Ovary (tissue), 9 donors: ENCODE data around the gene PCDHB12. TPM values are rescaled to one million over a fixed set of nuclear protein-coding genes. Genes with fewer than 3 reads are reported as not detected.
"Not testable (repeated sequence)": the region's sequence is repeated elsewhere in the genome, so short reads cannot be mapped to it uniquely, and the experiment has no call there.

ENCODE experiments used
- DNase-seq, 5 donors: peaks; one replicate each; pipeline ENCODE4 v3.0.0-alpha.2; 2019 to 2020
- H3K27ac ChIP-seq, 2 donors: fragments of 200-600 bp; one replicate each; pipeline versions ENCODE4 v1.5.1 to v1.8.0; 2019 to 2022
- H3K27me3 ChIP-seq: fragments of 200-600 bp; one replicate; pipeline ENCODE4 v1.8.0; 2022
- H3K36me3 ChIP-seq: fragments of 200-600 bp; sonication (generic); one replicate; pipeline ENCODE4 v1.5.1; 2019
- H3K4me1 ChIP-seq: one replicate; pipeline ENCODE4 v1.8.1; 2013; ENCODE audit warnings: mild to moderate bottlenecking, moderate library complexity; ENCODE audit not compliant: insufficient read depth
- H3K4me3 ChIP-seq: fragments of 200-600 bp; sonication (generic); one replicate; pipeline ENCODE4 v1.5.1; 2017
- H3K9me3 ChIP-seq, 2 donors: fragments of 200-600 bp in 1 of 2; sonication (generic) in 1 of 2; one replicate each; pipeline versions ENCODE4 v1.5.1 to v1.8.1; 2013 to 2019; ENCODE audit warnings: mild to moderate bottlenecking in 1 of 2, moderate library complexity in 1 of 2
- EP300 ChIP-seq: sonication (generic); formaldehyde crosslinking; IDR thresholded peaks from one replicate; pipeline ENCODE4 v1.6.1; 2017; ENCODE audit warnings: antibody characterized with exemption
- POLR2A ChIP-seq: fragments of 450-650 bp; IDR thresholded peaks from one replicate; pipeline ENCODE4 v1.6.1; 2017; ENCODE audit warnings: antibody characterized with exemption, mild to moderate bottlenecking, moderate library complexity
- WGBS, 3 donors: extraction: QIAGEN DNeasy Blood & Tissue Kit in 1 of 3; methylation state at CpG; one replicate each; pipeline versions ENCODE4 v1.1.5 to v1.1.7; 2013 to 2017; 5-methylcytosine and 5-hydroxymethylcytosine counted together
- intact Hi-C, 4 donors: fragments of 100-400 bp; cut with DNase I; formaldehyde crosslinking; loops; one replicate each; pipeline versions ENCODE4 v1.11.0 to v1.15.1; 2022 to 2023
- polyA plus RNA-seq, 2 donors: library from polyadenylated mRNA; stranded (reverse); fragments of 200-250 nt in 1 of 2; fragments of 350-450 nt in 1 of 2; fragmentation: Illumina TruSeq in 1 of 2; extraction: RNeasy Lipid Tissue Mini Kit (QIAGEN cat#74804) in 1 of 2; gene quantifications; one replicate each; pipeline ENCODE4 v1.2.3, GENCODE V29; 2013 to 2014
- total RNA-seq, 7 donors: library from RNA; depleted of rRNA in 2 of 7; stranded (reverse); fragments of >200 nt in 2 of 7; fragmentation: NEBNext Ultra II Directional in 3 of 7; extraction: Animal tissue kit (Norgen Biotek cat#: 25700) in 3 of 7; gene quantifications; one replicate each; pipeline versions ENCODE4 v1.1.0 to v1.2.4, GENCODE V29; 2016 to 2023
- TF ChIP-seq, protein P1 (sequence below), 3 donors: fragments of 450-650 bp in 2 of 3; fragments of 200-600 bp in 1 of 3; IDR thresholded peaks; one replicate each; pipeline versions ENCODE4 v1.5.1 to v1.8.0; 2016 to 2022; ENCODE audit warnings: antibody characterized with exemption in 3 of 3, mild to moderate bottlenecking in 1 of 3
- donor health status: DM: no; HTN: no; CAD: no; lungs with moderate emphysema.
- donor health status: DM: no; HTN: no; CAD: no.
- donor health status: Bipolar disorder and iron deficiency.
- donor health status: DM: yes; HTN: yes; CAD: no.
- donor health status: DM: no; HTN: no; CAD: no.
- donor health status: DM: yes; HTN: yes; CAD: no.

The PCDHB12 gene
- total and polyA plus RNA-seq, 9 donors, result 2.8 to 8.8 (median 6.6) TPM

DNA sequence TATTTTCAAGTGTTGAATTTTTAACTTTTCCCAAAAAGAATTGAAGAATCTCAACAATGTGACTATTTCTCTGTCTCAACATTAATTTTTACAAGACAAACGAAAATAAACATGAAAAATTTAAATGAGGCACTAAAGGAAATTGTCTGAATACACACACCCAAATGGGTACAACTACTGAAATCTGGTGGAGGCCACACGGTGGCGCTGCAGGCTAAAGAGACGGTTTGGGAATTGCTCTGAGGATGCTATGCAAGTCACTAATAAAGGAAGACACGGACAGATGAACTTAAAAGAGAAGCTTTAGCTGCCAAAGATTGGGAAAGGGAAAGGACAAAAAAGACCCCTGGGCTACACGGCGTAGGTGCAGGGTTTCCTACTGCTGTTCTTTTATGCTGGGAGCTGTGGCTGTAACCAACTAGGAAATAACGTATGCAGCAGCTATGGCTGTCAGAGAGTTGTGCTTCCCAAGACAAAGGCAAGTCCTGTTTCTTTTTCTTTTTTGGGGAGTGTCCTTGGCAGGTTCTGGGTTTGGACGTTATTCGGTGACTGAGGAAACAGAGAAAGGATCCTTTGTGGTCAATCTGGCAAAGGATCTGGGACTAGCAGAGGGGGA, 16.3 kb upstream of the PCDHB12 start, which contains the start of gene PCDHB10:
TSS of gene PCDHB10 (plus strand) at position 244 of the 616 bp plus-strand sequence. CDS start at position 444, 200 bp downstream.
- 4 to 12% (median 7%) methylated on average over 10 of the region's 10 CpGs for WGBS, 3 donors
- H3K27ac ChIP-seq, result no peak within 1 kb of the TSS
- H3K4me1 ChIP-seq, result no peaks in the 10 kb centered on the region
- no peak within 1 kb of the TSS for H3K4me3 ChIP-seq
- intact Hi-C loops, result no loop called here
- H3K9me3 ChIP-seq, result peaks cover 0 to 10% of the 10 kb centered on the region in 2 donors
- H3K27me3 ChIP-seq, result no peaks in the 10 kb centered on the region
- H3K36me3 ChIP-seq, result no peaks in the 10 kb centered on the region
- TF ChIP-seq, protein P1, sequence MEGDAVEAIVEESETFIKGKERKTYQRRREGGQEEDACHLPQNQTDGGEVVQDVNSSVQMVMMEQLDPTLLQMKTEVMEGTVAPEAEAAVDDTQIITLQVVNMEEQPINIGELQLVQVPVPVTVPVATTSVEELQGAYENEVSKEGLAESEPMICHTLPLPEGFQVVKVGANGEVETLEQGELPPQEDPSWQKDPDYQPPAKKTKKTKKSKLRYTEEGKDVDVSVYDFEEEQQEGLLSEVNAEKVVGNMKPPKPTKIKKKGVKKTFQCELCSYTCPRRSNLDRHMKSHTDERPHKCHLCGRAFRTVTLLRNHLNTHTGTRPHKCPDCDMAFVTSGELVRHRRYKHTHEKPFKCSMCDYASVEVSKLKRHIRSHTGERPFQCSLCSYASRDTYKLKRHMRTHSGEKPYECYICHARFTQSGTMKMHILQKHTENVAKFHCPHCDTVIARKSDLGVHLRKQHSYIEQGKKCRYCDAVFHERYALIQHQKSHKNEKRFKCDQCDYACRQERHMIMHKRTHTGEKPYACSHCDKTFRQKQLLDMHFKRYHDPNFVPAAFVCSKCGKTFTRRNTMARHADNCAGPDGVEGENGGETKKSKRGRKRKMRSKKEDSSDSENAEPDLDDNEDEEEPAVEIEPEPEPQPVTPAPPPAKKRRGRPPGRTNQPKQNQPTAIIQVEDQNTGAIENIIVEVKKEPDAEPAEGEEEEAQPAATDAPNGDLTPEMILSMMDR (IDR thresholded peaks at IDR 0.05), result no peak
- TF ChIP-seq POLR2A (no peak), EP300 (no peak)
- no peak for DNase-seq

DNA sequence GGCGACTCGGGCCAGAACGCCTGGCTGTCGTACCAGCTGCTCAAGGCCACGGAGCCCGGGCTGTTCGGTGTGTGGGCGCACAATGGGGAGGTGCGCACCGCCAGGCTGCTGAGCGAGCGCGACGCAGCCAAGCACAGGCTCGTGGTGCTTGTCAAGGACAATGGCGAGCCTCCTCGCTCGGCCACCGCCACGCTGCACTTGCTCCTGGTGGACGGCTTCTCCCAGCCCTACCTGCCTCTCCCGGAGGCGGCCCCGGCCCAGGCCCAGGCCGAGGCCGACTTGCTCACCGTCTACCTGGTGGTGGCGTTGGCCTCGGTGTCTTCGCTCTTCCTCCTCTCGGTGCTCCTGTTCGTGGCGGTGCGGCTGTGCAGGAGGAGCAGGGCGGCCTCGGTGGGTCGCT, 14.2 kb upstream of the PCDHB12 start:
- 18 to 39% (median 24%) methylated on average over 19 to 26 of the region's 37 CpGs for WGBS, 3 donors
- H3K9me3 ChIP-seq, H3K4me1 ChIP-seq, H3K27ac ChIP-seq, H3K36me3 ChIP-seq, H3K27me3 ChIP-seq, DNase-seq, intact Hi-C loops, H3K4me3 ChIP-seq: not testable (repeated sequence)

DNA sequence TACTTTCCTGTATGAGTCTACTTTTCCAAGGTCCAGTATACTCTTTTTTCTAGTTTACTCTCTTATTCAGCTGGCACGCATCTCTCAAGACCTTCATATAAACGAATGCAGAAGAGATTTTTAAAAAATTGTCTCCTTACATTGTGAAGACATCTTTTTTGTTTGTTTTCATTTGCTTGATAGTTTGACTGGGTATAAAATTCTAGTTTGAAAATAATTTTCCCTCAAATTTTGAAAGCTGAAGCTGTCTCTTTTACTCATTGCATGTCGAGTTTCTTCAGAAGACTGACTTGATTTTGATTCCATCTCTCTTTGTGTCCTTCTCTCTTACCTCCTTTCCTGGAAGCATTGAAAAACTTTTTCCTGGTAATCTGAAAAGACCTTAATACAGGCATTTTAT, 12.2 kb upstream of the PCDHB12 start:
- no peak for DNase-seq
- WGBS, 3 donors, result 42 to 63% (median 56%) methylated on average over 3 of the region's 3 CpGs
- Histone ChIP-seq H3K27me3 (no peaks in the 10 kb centered on the region), H3K27ac (no peak overlapping the region), H3K4me3 (no peak overlapping the region), H3K9me3 (peaks cover 6 to 10% of the 10 kb centered on the region in 2 donors), H3K4me1 (no peaks in the 10 kb centered on the region), H3K36me3 (no peaks in the 10 kb centered on the region)
- no peak for TF ChIP-seq POLR2A
- TF ChIP-seq, protein P1 (IDR thresholded peaks at IDR 0.05), result no peak
- no peak for TF ChIP-seq EP300
- intact Hi-C loops, result no loop called here

DNA sequence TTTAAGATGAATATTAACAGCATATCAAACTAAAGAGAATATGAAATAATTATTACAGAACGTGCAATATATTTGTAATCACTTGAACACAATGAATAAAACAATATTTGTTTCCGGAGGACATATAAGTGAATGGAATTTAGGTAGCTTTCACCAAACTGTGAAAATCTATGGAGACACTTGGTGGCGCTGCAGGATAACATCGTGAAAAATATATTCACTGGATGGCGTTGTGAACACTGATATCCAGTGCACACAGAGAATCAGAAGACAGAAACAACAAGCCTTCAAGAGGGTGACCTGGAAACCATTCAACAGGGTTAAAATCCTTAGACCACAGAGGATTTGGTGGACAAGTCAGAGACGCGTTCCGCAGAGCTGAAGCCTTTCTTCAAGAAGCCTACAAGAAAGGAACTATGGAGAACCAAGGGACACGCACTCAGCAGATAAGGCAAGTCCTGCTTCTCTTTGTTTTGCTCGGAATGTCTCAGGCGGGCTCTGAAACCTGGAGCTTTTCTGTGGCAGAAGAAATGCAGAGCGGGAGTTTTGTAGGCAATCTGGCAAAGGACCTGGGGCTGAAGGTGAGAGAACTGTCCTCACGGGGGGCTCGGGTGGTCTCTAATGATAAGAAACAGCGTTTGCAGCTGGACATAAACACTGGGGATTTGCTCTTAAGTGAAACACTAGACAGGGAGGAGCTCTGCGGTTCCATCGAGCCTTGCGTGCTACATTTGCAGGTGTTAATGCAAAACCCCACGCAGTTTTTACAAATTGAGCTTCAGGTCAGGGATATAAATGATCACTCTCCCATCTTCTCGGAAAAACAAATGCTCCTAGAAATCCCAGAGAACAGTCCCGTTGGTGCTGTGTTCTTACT, 8.9 kb upstream of the PCDHB12 start, which contains the start of gene PCDHB11:
TSS of gene PCDHB11 (plus strand) at position 269 of the 877 bp plus-strand sequence. CDS start at position 417, 148 bp downstream.
- DNase-seq, result no peak
- Histone ChIP-seq H3K27me3 (no peaks in the 10 kb centered on the region), H3K4me3 (no peak within 1 kb of the TSS), H3K4me1 (no peaks in the 10 kb centered on the region), H3K27ac (no peak within 1 kb of the TSS), H3K36me3 (no peaks in the 10 kb centered on the region), H3K9me3 (peaks cover 6 to 18% of the 10 kb centered on the region in 2 donors)
- TF ChIP-seq, protein P1 (IDR thresholded peaks at IDR 0.05), result no peak
- TF ChIP-seq POLR2A, result no peak
- no peak for TF ChIP-seq EP300
- 18 to 47% (median 45%) methylated on average over 21 of the region's 21 CpGs for WGBS, 3 donors
- intact Hi-C loops, result no loop called here

DNA sequence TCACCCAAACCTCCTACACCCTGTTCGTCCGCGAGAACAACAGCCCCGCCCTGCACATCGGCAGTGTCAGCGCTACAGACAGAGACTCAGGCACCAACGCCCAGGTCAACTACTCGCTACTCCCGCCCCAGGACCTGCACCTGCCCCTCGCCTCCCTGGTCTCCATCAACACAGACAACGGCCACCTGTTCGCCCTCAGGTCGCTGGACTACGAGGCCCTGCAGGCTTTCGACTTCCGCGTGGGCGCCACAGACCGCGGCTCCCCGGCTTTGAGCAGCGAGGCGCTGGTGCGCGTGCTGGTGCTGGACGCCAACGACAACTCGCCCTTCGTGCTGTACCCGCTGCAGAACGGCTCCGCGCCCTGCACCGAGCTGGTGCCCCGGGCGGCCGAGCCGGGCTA, 7.4 kb upstream of the PCDHB12 start:
- H3K27me3 ChIP-seq, H3K27ac ChIP-seq, H3K36me3 ChIP-seq, H3K4me3 ChIP-seq, H3K4me1 ChIP-seq, DNase-seq, intact Hi-C loops: not testable (repeated sequence)
- 25 to 40% (median 28%) methylated on average over 18 to 27 of the region's 38 CpGs for WGBS, 3 donors
- H3K9me3 ChIP-seq, result peaks cover 6 to 23% of the 10 kb centered on the region in 2 donors

DNA sequence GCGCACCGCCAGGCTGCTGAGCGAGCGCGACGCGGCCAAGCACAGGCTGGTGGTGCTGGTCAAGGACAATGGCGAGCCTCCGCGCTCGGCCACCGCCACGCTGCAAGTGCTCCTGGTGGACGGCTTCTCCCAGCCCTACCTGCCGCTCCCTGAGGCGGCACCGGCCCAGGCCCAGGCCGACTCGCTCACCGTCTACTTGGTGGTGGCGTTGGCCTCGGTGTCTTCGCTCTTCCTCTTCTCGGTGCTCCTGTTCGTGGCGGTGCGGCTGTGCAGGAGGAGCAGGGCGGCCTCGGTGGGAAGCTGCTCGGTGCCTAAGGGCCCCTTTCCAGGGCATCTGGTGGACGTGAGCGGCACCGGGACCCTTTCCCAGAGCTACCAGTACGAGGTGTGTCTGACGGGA, 6.9 kb upstream of the PCDHB12 start:
- H3K36me3 ChIP-seq, H3K27ac ChIP-seq, H3K4me1 ChIP-seq, H3K27me3 ChIP-seq, intact Hi-C loops, H3K4me3 ChIP-seq, DNase-seq: not testable (repeated sequence)
- H3K9me3 ChIP-seq, result peaks cover 6 to 23% of the 10 kb centered on the region in 2 donors
- WGBS, 3 donors, result 26 to 36% (median 29%) methylated on average over 8 to 31 of the region's 35 CpGs

DNA sequence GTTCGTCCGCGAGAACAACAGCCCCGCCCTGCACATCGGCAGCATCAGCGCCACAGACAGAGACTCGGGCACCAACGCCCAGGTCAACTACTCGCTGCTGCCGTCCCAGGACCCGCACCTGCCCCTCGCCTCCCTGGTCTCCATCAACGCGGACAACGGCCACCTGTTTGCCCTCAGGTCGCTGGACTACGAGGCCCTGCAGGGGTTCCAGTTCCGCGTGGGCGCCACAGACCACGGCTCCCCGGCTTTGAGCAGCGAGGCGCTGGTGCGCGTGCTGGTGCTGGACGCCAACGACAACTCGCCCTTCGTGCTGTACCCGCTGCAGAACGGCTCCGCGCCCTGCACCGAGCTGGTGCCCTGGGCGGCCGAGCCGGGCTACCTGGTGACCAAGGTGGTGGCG, 1.8 kb downstream of the PCDHB12 start:
- intact Hi-C loops, H3K4me1 ChIP-seq, DNase-seq, H3K36me3 ChIP-seq, H3K4me3 ChIP-seq, H3K27ac ChIP-seq, H3K27me3 ChIP-seq: not testable (repeated sequence)
- WGBS, 3 donors, result 24 to 47% (median 24%) methylated on average over 21 to 39 of the region's 39 CpGs
- peaks cover 0 to 43% of the 10 kb centered on the region in 2 donors for H3K9me3 ChIP-seq

DNA sequence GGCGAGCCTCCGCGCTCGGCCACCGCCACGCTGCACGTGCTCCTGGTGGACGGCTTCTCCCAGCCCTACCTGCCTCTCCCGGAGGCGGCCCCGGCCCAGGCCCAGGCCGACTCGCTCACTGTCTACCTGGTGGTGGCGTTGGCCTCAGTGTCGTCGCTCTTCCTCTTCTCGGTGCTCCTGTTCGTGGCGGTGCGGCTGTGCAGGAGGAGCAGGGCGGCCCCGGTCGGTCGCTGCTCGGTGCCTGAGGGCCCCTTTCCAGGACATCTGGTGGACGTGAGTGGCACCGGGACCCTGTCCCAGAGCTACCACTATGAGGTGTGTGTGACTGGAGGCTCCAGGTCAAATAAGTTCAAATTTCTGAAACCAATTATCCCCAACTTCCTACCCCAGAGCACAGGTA, 2.3 kb downstream of the PCDHB12 start:
- DNase-seq, H3K27me3 ChIP-seq, H3K27ac ChIP-seq, H3K4me3 ChIP-seq, intact Hi-C loops, H3K4me1 ChIP-seq, H3K36me3 ChIP-seq: not testable (repeated sequence)
- peaks cover 0 to 38% of the 10 kb centered on the region in 2 donors for H3K9me3 ChIP-seq
- WGBS, 3 donors, result 17 to 42% (median 19%) methylated on average over 10 to 21 of the region's 27 CpGs
